OCI-LY1 (cell line): ENCODE results near the gene TJP1.

Experiments
- H2AFZ ChIP-seq: fragments of 200-600 bp; sonication (generic), shearing (Covaris generic); 2 replicates; pipeline ENCODE4 v1.6.0; 2014; ENCODE audit warnings: antibody characterized with exemption, mild to moderate bottlenecking, low read length
- H3F3A ChIP-seq: fragments of 200-600 bp; sonication (generic), shearing (Covaris generic); 2 replicates; pipeline ENCODE4 v1.6.0; 2014; ENCODE audit warnings: mild to moderate bottlenecking, antibody characterized with exemption, low read length, moderate library complexity; ENCODE audit not compliant: insufficient read depth
- H3K27ac ChIP-seq: fragments of 200-600 bp; sonication (generic); 2 replicates; pipeline ENCODE4 v1.5.1; 2014; ENCODE audit warnings: low read length, mixed run types, mild to moderate bottlenecking, low read depth; ENCODE audit not compliant: poor library complexity, severe bottlenecking
- H3K27me3 ChIP-seq: fragments of 200-600 bp; sonication (generic); 2 replicates; pipeline ENCODE4 v1.6.0; 2014; ENCODE audit warnings: antibody characterized with exemption, mild to moderate bottlenecking, low read length, moderate library complexity; ENCODE audit not compliant: insufficient read depth
- H3K36me3 ChIP-seq: fragments of 200-600 bp; sonication (generic); 2 replicates; pipeline ENCODE4 v1.6.1; 2014; ENCODE audit warnings: mild to moderate bottlenecking, antibody characterized with exemption, low read length, moderate library complexity, mixed read lengths; ENCODE audit not compliant: insufficient read depth
- H3K4me1 ChIP-seq: fragments of 200-600 bp; sonication (generic); 2 replicates; pipeline ENCODE4 v1.5.1; 2014; ENCODE audit warnings: mild to moderate bottlenecking, low read length, moderate library complexity; ENCODE audit not compliant: insufficient read depth, severe bottlenecking
- H3K4me2 ChIP-seq: fragments of 200-600 bp; sonication (generic), shearing (Covaris generic); 2 replicates; pipeline ENCODE4 v1.6.1; 2014; ENCODE audit warnings: low read length
- H3K4me3 ChIP-seq: fragments of 200-600 bp; sonication (generic); 2 replicates; pipeline ENCODE4 v1.5.1; 2014; ENCODE audit warnings: low read length, low read depth, mild to moderate bottlenecking, mixed read lengths; ENCODE audit not compliant: poor library complexity, severe bottlenecking
- H3K79me2 ChIP-seq: fragments of 200-600 bp; shearing (Covaris generic); 2 replicates; pipeline ENCODE4 v1.6.1; 2016; ENCODE audit warnings: mixed run types, low read length, mixed read lengths; ENCODE audit not compliant: insufficient read depth
- H3K9ac ChIP-seq: fragments of 200-600 bp; sonication (generic), shearing (Covaris generic); 2 replicates; pipeline ENCODE4 v1.6.1; 2014; ENCODE audit warnings: mild to moderate bottlenecking, low read length, mixed read lengths
- H3K9me2 ChIP-seq: fragments of 200-600 bp; sonication (generic), shearing (Covaris generic); 2 replicates; pipeline ENCODE4 v1.6.1; 2014; ENCODE audit warnings: low read depth, mild to moderate bottlenecking, low read length, mixed read lengths
- H3K9me3 ChIP-seq: fragments of 200-600 bp; shearing (Covaris generic); 2 replicates; pipeline ENCODE4 v1.6.1; 2014; ENCODE audit warnings: low read length, mixed read lengths
- H4K20me1 ChIP-seq: fragments of 200-600 bp; sonication (generic), shearing (Covaris generic); 2 replicates; pipeline ENCODE4 v1.6.0; 2016; ENCODE audit warnings: mild to moderate bottlenecking, low read length; ENCODE audit not compliant: insufficient read depth
- EZH2 ChIP-seq: fragments of 200-600 bp; sonication (generic), shearing (Covaris generic); IDR thresholded peaks from 2 replicates; pipeline ENCODE4 v1.8.0; 2017; ENCODE audit warnings: borderline replicate concordance, mixed run types, mild to moderate bottlenecking, antibody characterized with exemption, low read length, moderate library complexity, mixed read lengths
- TF ChIP-seq, protein P1 (sequence below): fragments of 200-600 bp; sonication (generic), shearing (Covaris generic); IDR thresholded peaks from 2 replicates; pipeline ENCODE4 v1.5.1; 2017; ENCODE audit warnings: mild to moderate bottlenecking, antibody characterized with exemption, low read length, moderate library complexity, mixed read lengths

The TJP1 gene

DNA sequence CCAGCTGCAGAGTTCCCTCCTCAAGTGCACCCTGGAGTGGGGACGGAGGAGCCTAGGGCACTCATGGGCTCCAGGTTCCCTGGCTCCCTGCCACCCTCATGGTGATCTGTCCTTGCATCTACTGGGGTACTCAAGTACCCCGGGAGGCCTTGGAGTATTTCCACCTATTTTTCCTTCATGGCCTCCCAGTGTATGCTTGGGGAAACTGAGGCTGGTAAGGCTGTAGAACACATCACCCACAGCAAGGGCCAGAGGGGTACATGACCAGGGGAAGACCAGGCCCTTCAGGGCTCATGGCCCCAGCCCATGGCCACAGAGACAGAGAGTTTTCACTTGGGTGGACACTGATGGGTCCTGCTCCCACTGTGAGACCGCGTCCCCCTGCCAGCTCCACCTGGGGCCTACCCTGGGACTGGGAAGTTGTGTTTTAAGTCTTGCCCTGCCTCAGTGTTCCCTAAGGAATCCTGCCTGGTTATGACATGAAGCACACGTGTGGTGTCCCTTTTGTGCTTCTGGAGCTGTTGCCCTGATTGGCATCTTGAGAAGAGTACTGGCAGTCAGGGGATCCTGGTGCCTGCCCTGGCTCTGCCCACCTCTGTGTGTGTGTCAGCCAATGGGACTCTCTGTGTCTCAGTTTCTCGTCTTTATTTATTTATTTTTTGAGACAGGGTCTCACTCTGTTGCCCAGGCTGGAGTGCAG is 132.8 kb downstream of the TJP1 start:
- H2AFZ ChIP-seq = no peak overlapping the region
- H3K36me3 ChIP-seq = no peaks in the 10 kb centered on the region

DNA sequence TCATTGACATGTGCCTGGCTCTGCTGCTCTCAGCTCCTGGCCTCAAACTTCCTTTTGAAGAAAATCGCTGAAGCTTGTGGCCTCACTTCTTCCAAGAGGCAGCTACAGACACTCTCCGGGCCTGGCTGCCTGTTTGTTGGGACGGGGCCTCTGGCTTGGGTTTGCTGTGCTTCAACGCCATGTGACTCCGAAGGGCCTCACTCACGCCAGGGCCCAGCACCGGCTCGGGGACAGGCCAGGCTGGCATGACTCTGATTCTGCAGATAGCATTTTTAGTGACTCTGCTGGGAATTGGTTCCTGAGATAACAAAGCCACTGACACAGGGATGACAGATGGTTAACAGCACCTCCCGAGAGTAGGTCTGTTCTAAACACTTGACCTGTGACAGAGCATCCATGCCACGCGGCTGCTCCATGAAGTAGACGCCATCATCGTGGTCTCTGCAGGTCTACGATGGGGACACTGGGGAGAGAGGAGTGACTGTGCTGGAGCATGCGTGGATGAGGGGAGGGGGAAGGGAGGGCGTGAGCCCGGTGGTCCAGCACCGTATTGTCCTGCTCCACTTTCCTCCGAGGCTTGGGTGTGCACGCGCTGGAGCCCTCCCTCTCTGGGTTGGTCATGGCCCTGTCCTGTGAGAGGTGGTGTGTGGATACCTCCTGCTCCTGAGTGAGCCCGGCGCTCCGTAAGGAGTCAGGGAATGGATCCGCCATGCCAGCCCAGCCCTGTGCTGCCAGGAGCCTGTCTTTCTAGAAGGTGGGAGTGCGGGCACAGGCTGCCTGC is 133.6 kb downstream of the TJP1 start:
- H3F3A ChIP-seq = no peaks in the 10 kb centered on the region
- no peaks in the 10 kb centered on the region for H3K9me3 ChIP-seq
- no peak overlapping the region for H3K4me2 ChIP-seq
- H3K27ac ChIP-seq = no peak overlapping the region
- H2AFZ ChIP-seq = no peak overlapping the region
- TF ChIP-seq EZH2 = no peak
- no peak overlapping the region for H3K4me3 ChIP-seq
- H3K79me2 ChIP-seq = no peaks in the 10 kb centered on the region
- H3K4me1 ChIP-seq = no peaks in the 10 kb centered on the region
- H3K27me3 ChIP-seq = no peaks in the 10 kb centered on the region
- H3K9ac ChIP-seq = no peak overlapping the region
- H3K36me3 ChIP-seq = no peaks in the 10 kb centered on the region
- no peaks in the 10 kb centered on the region for H3K9me2 ChIP-seq
- H4K20me1 ChIP-seq = no peaks in the 10 kb centered on the region

More for the DNA sequence above, 132.8 kb downstream of the TJP1 start:
- TF ChIP-seq, protein P1, sequence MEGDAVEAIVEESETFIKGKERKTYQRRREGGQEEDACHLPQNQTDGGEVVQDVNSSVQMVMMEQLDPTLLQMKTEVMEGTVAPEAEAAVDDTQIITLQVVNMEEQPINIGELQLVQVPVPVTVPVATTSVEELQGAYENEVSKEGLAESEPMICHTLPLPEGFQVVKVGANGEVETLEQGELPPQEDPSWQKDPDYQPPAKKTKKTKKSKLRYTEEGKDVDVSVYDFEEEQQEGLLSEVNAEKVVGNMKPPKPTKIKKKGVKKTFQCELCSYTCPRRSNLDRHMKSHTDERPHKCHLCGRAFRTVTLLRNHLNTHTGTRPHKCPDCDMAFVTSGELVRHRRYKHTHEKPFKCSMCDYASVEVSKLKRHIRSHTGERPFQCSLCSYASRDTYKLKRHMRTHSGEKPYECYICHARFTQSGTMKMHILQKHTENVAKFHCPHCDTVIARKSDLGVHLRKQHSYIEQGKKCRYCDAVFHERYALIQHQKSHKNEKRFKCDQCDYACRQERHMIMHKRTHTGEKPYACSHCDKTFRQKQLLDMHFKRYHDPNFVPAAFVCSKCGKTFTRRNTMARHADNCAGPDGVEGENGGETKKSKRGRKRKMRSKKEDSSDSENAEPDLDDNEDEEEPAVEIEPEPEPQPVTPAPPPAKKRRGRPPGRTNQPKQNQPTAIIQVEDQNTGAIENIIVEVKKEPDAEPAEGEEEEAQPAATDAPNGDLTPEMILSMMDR = no peak
- Histone ChIP-seq H3K9me3 (no peaks in the 10 kb centered on the region), H3K4me3 (no peak overlapping the region), H4K20me1 (no peaks in the 10 kb centered on the region), H3K79me2 (no peaks in the 10 kb centered on the region), H3K27me3 (no peaks in the 10 kb centered on the region), H3K9me2 (no peaks in the 10 kb centered on the region), H3K4me2 (no peak overlapping the region), H3F3A (no peaks in the 10 kb centered on the region), H3K27ac (no peak overlapping the region), H3K4me1 (no peaks in the 10 kb centered on the region), H3K9ac (no peak overlapping the region)

DNA sequence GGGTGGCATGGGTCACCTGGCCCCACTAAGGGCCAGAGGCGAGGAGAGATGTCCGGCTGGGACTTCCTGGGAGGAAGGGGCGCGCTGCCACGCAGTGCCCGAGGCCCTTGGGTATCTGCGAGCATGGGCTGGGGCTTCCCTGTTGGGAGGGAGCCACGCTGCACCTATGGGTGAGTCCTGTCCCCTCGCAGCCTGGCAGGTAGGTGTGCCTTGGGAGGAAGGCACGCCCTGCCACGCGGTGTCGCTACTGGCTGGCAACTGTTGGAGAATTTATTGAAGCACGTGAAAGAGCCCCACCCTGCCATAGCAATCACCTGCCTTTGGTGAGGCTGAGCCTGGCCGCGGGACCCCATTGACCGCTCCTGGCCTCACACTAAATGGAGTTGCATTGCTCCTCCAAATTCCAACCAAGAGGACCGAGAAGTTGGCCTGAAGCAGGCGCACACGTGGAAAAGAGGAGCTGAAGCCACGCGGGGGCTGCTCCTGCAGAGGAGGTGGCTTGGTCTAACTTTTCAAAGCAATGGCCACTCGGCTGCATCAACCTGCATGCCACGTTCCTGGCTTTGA is 134.2 kb downstream of the TJP1 start:
- no peaks in the 10 kb centered on the region for H3K4me1 ChIP-seq
- H3K27ac ChIP-seq = no peak overlapping the region
- no peak overlapping the region for H2AFZ ChIP-seq
- no peak overlapping the region for H3K4me3 ChIP-seq
- no peaks in the 10 kb centered on the region for H3K79me2 ChIP-seq
- no peaks in the 10 kb centered on the region for H3K9me2 ChIP-seq
- no peaks in the 10 kb centered on the region for H3K9me3 ChIP-seq
- H3F3A ChIP-seq = no peaks in the 10 kb centered on the region
- H4K20me1 ChIP-seq = no peaks in the 10 kb centered on the region
- no peaks in the 10 kb centered on the region for H3K36me3 ChIP-seq
- no peak overlapping the region for H3K9ac ChIP-seq
- H3K4me2 ChIP-seq = no peak overlapping the region
- H3K27me3 ChIP-seq = no peaks in the 10 kb centered on the region
- no peak for TF ChIP-seq EZH2
- TF ChIP-seq, protein P1 = no peak
